Measurements from ENCODE around the gene SCN4B. TPM values are rescaled to one million over a fixed set of nuclear protein-coding genes. Genes with fewer than 3 reads are reported as not detected.

SCN4B gene
- total RNA-seq, 1 donor, result 0.10 TPM

DNA sequence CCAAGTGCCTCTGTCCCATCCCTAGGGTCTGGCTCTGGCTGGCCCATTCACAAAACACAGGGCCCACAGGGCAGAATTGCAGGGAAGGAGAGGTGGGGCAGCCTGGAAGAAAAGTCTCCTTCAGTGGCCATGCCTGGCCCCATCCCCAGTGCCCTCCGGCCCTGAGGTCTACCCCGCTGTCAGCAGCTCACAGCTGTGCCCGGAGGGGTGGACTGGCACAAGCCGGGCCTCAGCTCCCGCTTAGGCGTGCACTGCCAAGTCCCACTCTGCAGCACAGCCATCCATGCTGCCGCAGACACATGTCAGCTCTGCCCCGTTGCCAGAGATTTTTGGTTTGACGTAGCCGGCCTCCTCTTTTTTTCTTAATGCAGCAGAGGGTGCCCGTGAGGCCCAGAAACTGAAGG is 27.7 kb upstream of the SCN4B start:
- Histone ChIP-seq H3K4me3 (ENCODE audit: low read length) (no peak overlapping the region), H3K4me1 (ENCODE audit: insufficient read depth, low read length) (peaks cover 40% of the 10 kb centered on the region)

DNA sequence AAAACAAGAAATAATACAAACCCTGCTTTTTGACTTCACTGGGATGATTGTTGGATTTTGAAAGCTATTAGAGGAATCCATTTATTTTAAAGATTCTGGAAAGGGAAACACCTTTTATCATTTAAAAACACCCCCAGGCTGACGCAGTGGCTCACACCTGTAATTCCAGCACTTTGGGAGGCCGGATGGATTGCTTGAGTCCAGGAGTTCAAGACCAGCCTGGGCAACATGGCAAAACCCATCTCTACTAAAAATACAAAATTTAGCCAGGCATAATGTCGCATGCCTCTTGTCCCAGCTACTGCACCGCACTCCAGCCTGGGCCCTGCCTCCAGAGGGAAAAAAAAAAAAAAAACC is 24.1 kb upstream of the SCN4B start:
- Histone ChIP-seq H3K4me1 (ENCODE audit: insufficient read depth, low read length) (peaks cover 27% of the 10 kb centered on the region), H3K27me3 (ENCODE audit: insufficient read depth, low read length) (no peaks in the 10 kb centered on the region), H3K9me3 (ENCODE audit: low read depth, low read length) (no peaks in the 10 kb centered on the region), H3K4me3 (ENCODE audit: low read length) (no peak overlapping the region)

More for the DNA sequence above, 27.7 kb upstream of the SCN4B start:
- no peaks in the 10 kb centered on the region for H3K27me3 ChIP-seq (ENCODE audit: insufficient read depth, low read length)
- no peaks in the 10 kb centered on the region for H3K9me3 ChIP-seq (ENCODE audit: low read depth, low read length)

DNA sequence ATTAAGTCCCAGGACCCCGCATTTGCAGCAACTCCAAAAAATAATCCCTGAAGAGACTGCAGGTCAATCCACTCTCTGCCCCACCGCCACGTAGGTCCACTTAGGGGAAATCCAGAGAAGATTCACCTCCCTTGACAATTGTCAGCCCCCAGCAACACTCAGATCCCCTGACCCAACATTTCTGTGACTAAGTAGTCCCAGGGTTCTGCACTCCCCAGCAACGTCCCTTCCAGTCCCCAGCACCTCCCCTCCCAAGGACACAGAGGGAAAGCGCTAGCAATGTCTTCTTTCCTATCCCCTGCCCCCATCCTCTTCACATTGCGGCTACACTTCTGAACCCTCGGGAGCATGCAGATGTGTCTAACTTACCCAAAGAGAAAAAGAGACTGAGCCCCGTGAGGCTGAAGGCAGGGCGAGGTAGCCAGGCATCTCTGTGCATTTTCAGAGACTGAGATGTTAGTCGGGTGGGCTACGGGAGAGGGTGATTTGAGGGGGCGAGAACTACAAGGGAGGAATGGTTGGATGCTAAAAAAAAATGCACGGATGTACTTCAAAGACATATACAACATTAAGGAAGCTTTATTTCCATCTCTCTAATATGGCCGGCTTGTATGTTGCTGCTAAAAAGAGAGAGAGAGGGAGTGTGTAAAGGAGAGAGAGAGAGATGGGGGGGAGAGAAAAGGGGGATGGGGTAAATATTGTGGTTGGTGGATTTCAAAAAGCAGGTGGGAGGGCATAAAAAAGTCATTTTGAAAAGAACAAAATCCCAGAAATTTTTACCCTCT is 23.6 kb upstream of the SCN4B start, which contains the start of gene SCN2B:
SCN2B (minus strand) TSS at position 647 of the 785 bp plus-strand sequence; CDS start at position 439, 208 bp downstream.
- Histone ChIP-seq H3K4me3 (ENCODE audit: low read length) (no peak within 1 kb of the TSS), H3K4me1 (ENCODE audit: insufficient read depth, low read length) (peaks cover 31% of the 10 kb centered on the region), H3K27me3 (ENCODE audit: insufficient read depth, low read length) (no peaks in the 10 kb centered on the region), H3K9me3 (ENCODE audit: low read depth, low read length) (no peaks in the 10 kb centered on the region)

DNA sequence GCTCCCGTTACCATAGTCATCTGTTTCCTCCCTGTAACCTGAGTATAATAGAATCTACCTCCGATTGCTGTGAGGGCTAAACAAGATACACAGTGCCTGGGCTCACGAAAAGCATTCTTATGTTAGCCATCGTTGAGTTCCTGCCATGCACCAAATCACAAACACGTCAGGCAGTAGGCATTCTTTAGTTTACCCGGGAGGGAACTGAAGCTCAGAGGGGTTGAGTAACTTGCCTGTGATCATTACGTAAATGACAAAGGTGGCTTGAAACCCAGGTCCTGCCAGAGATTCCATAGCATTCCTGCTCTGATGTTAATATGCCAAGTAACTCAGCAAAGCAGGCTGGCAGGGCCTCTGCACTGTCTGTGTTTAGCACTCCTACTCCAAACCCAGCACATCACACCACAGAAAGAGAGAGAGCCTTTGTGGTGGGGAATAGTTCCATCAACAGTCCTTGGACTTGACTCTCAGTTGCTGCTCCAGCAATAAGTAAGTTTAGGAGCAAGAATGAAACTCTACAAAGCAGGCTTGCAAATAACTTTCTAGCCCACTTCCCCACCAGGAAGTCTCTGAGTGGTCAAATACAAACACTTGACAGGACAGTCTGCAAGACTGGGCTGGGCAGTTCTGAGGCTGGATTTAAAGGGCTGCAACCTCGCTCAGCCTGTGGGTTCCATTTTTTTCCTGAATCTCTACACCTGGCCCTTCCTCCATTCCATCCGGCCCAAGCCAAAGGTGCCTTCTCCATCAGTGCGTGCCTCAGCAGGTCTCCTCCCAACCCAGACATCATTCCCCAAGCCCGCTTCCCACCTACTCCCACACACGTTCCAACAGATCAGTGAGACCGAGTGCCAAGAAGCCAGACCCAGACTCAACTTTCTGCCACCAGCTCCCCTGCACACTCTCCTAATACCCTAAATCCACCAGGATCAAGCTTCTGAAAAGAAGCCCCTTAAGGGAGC is 22.7 kb upstream of the SCN4B start:
- no peak overlapping the region for H3K4me3 ChIP-seq (ENCODE audit: low read length)
- no peaks in the 10 kb centered on the region for H3K9me3 ChIP-seq (ENCODE audit: low read depth, low read length)

DNA sequence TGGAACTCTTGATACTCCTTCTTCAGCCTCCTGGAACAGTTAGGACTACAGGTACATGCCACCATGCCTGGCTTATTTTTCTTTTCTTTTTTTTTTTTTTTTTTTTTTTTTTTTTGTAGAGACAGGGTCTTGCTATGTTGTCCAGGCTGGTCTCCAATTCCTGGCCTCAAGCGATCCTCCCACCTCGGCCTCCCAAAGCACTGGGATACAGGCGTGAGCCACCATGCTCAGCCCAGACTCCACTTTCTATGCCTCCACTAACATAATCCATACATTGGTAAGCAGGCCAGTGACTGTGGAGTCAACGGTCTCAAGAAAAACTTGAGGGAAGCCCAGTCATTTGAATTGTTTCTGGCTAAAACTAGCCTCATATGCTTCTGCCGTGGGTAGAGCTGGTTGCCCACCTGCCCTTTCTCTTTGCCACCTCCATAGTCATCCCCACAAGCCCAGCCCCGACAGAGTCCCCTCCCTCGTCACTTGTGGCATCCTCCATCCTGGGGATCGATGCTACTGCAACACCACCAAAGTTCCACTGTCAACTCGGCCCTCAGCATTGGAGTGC is 21.5 kb upstream of the SCN4B start:
- no peaks in the 10 kb centered on the region for H3K9me3 ChIP-seq (ENCODE audit: low read depth, low read length)
- H3K27me3 ChIP-seq (ENCODE audit: insufficient read depth, low read length), result no peaks in the 10 kb centered on the region
- peaks cover 17% of the 10 kb centered on the region for H3K4me1 ChIP-seq (ENCODE audit: insufficient read depth, low read length)
- no peak overlapping the region for H3K4me3 ChIP-seq (ENCODE audit: low read length)

More for the DNA sequence above, 22.7 kb upstream of the SCN4B start:
- Histone ChIP-seq H3K4me1 (ENCODE audit: insufficient read depth, low read length) (peaks cover 22% of the 10 kb centered on the region), H3K27me3 (ENCODE audit: insufficient read depth, low read length) (no peaks in the 10 kb centered on the region)

DNA sequence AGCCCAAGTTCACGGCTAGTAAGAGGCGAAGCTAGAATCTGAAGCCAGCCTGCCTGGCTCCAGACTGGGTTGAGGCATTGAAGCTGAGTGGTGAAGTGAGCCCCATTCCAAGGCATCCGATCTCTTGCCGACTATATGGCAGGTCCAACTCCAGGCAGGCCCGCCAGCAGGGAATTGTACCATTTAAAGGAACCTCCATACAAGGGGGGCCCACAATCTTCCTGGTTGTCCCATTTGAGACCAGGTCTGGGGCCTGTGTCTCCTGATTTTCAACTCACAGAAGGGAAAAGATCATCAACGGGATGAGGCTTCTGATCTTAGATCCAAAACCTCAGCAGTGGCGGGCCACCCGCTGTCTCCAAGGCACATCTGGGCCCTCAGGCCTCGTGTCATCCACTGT is 19.7 kb upstream of the SCN4B start:
- Histone ChIP-seq H3K4me1 (ENCODE audit: insufficient read depth, low read length) (peaks cover 17% of the 10 kb centered on the region), H3K27me3 (ENCODE audit: insufficient read depth, low read length) (no peaks in the 10 kb centered on the region), H3K4me3 (ENCODE audit: low read length) (no peak overlapping the region), H3K9me3 (ENCODE audit: low read depth, low read length) (no peaks in the 10 kb centered on the region)

DNA sequence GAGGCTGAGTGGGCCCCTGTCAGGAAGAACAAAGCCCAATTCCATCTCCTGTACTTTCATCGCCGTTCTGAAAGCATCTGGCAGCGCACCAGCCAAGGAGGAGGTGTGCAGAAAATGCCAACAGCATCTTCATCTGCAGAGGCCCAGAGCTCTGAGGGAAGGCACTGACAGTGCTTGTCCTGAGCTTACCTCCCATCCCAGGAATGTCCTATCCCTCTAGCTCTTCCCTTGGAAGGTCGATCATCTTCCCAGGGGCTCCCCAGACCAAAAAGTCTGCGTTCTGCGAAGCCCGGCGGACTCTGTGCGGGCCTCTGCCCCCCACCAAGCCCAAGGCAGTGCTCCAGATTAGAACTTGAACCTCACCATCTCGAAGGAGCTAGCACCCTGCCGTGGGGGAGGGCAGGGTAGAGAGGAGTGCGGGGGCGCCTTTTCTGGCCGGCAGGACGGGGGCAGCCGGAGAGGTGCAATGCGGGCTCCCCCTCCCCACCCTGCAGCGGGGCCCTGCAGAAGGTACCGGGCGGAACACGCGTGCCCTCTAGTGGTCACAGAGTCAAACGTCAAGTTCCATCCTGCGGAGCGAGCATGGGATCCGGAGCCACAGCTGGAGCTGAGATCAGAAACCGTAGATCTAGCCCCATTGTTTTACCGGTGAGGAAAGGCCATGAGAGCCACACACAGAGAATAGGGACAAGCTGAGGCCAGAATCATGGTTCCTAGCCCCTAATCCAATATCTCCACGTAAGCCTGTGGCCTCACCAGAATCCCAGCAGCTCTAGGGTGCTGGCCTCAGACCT is 18.8 kb upstream of the SCN4B start:
- Histone ChIP-seq H3K27me3 (ENCODE audit: insufficient read depth, low read length) (no peaks in the 10 kb centered on the region), H3K9me3 (ENCODE audit: low read depth, low read length) (no peaks in the 10 kb centered on the region), H3K4me1 (ENCODE audit: insufficient read depth, low read length) (peaks cover 17% of the 10 kb centered on the region), H3K4me3 (ENCODE audit: low read length) (no peak overlapping the region)

DNA sequence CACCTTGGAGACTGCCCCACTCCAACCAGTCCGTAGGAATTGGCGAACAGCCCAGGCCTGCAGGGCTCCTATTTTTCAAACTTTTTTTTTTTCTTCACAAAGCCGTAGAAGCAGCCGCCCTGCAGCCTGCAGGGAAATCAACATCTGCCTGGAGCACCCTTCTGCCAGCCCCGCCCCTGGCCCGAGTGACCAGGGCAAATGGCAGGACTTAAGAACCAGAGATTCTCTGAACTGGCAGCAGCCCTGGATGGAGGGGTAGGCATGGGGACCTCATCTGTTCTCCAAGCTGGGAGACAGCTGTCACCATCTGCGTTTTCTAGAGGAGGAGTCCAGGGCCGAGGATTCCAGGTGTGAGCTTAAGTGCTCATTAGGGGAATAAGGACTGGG is 18.3 kb upstream of the SCN4B start:
- Histone ChIP-seq H3K27me3 (ENCODE audit: insufficient read depth, low read length) (no peaks in the 10 kb centered on the region), H3K9me3 (ENCODE audit: low read depth, low read length) (no peaks in the 10 kb centered on the region), H3K4me3 (ENCODE audit: low read length) (no peak overlapping the region)

DNA sequence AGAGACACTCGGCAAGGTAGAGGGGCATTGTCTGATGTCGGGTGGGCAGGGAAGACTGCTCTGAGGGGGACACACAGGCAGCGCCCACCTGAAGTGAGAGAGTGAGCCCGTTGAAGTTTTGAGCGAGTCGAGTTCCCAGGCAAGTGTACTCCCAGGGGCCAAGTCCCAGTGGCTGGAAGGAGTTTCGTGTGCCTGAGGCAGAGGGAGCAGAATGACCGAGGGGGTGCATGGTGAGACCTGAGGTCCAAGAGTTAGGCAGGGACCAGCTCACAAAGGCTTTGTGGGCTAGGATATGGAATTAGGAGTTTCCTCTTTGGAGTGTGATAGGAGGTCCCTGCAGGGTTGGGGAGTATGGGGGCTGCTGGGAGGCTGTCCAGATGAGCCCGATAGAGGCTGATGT is 17.6 kb upstream of the SCN4B start:
- peaks cover 16% of the 10 kb centered on the region for H3K4me1 ChIP-seq (ENCODE audit: insufficient read depth, low read length)
- H3K27me3 ChIP-seq (ENCODE audit: insufficient read depth, low read length), result no peaks in the 10 kb centered on the region
- no peak overlapping the region for H3K4me3 ChIP-seq (ENCODE audit: low read length)
- no peaks in the 10 kb centered on the region for H3K9me3 ChIP-seq (ENCODE audit: low read depth, low read length)

More for the DNA sequence above, 18.3 kb upstream of the SCN4B start:
- H3K4me1 ChIP-seq (ENCODE audit: insufficient read depth, low read length), result peaks cover 17% of the 10 kb centered on the region

DNA sequence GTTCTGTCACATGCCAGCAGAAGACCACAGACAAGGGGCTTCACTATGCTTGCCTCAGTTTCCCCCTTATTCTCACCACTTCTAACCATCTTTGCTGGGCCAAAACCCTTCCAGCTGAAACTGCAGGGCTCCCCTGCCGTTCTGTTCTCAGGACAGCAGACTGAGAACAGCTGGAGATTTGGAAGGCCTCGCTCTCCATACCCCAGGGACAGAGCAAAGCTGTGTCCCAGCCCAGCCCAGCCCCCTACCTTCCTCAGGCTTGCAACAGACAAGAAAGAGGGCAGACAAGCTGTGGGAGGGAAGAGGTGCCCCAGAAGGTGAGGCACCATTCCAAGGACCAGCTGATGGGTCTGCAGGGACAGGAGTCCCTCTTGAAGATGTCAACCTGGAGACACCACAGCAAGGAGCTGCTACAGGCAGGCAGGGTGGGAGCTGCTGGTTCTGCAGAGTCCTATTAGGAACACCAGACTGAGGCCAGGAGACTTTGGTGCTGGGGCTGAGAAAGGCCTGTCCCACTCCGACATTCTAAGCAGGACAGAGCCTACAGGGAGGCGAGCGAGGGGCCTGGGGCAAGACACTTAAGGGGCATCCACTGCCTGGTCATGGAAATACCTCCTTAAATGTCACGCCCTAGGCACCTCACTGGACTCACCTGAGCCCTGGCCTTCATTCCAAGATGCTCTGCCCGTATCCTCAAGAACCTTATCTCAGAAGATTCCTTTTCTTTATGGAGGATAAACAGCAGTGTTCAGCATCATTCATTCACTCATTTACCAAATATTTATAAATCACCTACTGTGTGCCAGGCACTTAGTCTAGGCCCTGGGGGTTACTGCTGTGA is 16.9 kb upstream of the SCN4B start:
- Histone ChIP-seq H3K4me1 (ENCODE audit: insufficient read depth, low read length) (peaks cover 9% of the 10 kb centered on the region), H3K4me3 (ENCODE audit: low read length) (no peak overlapping the region), H3K9me3 (ENCODE audit: low read depth, low read length) (no peaks in the 10 kb centered on the region), H3K27me3 (ENCODE audit: insufficient read depth, low read length) (no peaks in the 10 kb centered on the region)

DNA sequence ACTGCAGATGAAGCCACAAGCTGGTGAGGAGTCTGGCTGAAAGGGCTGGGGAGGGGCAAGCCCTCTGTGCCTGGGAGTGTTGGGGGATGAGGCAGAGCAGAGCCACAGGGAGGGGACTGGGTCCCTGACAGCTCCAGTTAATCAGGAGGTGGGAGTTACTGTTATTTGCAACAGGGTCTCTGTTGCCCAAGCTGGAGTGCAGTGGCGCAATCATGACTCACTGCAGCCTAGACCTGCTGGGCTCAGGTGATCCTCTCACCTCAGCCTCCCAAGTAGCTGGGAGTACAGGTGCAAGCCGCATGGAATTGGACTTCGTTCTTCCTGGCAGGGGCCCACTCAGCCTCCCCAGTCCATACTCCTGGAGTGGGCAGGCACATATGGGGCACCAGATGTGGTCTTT is 16.1 kb upstream of the SCN4B start:
- no peak overlapping the region for H3K4me3 ChIP-seq (ENCODE audit: low read length)
- no peaks in the 10 kb centered on the region for H3K27me3 ChIP-seq (ENCODE audit: insufficient read depth, low read length)
- peaks cover 7% of the 10 kb centered on the region for H3K4me1 ChIP-seq (ENCODE audit: insufficient read depth, low read length)
- H3K9me3 ChIP-seq (ENCODE audit: low read depth, low read length), result no peaks in the 10 kb centered on the region

DNA sequence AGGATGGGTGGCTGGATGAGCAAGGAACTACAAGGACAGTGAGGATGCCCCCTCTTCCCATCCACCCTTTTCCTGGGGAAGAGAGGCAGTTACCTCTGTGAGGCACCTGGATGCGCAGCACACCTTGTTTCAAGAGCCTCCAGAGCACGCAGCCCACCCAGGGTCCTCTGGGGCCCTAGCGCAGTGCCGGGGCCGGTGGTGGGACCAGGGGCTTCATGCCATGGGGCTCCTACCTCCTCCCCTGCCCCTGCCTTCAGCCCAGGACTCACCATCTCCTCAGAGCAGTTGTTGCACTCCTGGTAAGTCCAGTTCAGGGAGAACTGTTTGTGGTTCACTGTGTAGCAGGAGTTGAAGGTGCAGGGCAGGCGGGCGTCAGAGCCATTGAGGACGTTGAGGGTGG is 15.7 kb upstream of the SCN4B start:
- Histone ChIP-seq H3K9me3 (ENCODE audit: low read depth, low read length) (no peaks in the 10 kb centered on the region), H3K27me3 (ENCODE audit: insufficient read depth, low read length) (no peaks in the 10 kb centered on the region), H3K4me1 (ENCODE audit: insufficient read depth, low read length) (peaks cover 7% of the 10 kb centered on the region), H3K4me3 (ENCODE audit: low read length) (no peak overlapping the region)

DNA sequence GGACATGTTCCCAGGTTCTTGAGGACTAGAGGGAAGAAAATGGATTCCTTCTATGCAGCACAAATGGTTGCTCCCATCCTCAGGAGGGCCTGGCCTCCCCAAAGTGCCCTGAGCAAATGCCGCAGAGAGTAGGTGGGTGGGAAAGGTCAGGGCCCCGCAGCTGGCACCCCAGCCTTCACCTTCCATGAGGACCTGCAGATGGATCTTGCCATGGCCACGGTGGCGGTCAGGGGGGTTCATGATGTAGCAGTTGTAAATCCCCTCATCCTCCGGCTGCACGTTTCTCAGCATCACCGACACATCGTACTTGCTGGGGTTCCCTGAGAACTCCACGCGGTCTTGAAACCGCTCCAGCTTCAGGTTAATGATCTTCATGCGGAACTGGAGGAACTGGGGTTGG is 15.3 kb upstream of the SCN4B start:
- Histone ChIP-seq H3K4me1 (ENCODE audit: insufficient read depth, low read length) (peaks cover 7% of the 10 kb centered on the region), H3K4me3 (ENCODE audit: low read length) (no peak overlapping the region), H3K9me3 (ENCODE audit: low read depth, low read length) (no peaks in the 10 kb centered on the region), H3K27me3 (ENCODE audit: insufficient read depth, low read length) (no peaks in the 10 kb centered on the region)

DNA sequence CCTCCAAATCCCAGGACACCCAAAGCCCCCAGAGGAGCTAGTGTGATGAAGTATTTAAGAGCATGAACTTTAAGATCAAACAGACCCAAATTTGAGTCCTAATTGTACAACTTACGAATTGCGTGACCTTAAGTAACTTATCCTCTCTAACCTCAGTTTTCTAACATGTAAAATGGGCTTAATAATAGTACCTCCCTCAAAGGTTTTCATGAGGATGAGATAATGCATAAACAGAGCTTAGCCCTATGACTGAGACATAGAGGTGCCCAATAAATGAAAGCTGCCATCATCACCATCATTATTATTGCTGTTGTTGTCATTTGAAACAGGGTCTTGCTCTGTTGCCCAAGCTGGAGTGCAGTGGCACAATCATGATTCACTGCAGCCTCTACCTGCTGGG is 14.6 kb upstream of the SCN4B start:
- no peaks in the 10 kb centered on the region for H3K9me3 ChIP-seq (ENCODE audit: low read depth, low read length)
- no peaks in the 10 kb centered on the region for H3K27me3 ChIP-seq (ENCODE audit: insufficient read depth, low read length)
- no peak overlapping the region for H3K4me3 ChIP-seq (ENCODE audit: low read length)
- peaks cover 7% of the 10 kb centered on the region for H3K4me1 ChIP-seq (ENCODE audit: insufficient read depth, low read length)
